HG02759 (cell line): Measurements from ENCODE around the gene TRABD2A.

ENCODE experiments used
- ATAC-seq: cut with Tn5 transposase; IDR thresholded peaks from one replicate; pipeline ENCODE4 v1.9.1; 2021; ENCODE audit warnings: mild to moderate bottlenecking, moderate library complexity; ENCODE audit not compliant: unreplicated experiment

Gene TRABD2A

DNA sequence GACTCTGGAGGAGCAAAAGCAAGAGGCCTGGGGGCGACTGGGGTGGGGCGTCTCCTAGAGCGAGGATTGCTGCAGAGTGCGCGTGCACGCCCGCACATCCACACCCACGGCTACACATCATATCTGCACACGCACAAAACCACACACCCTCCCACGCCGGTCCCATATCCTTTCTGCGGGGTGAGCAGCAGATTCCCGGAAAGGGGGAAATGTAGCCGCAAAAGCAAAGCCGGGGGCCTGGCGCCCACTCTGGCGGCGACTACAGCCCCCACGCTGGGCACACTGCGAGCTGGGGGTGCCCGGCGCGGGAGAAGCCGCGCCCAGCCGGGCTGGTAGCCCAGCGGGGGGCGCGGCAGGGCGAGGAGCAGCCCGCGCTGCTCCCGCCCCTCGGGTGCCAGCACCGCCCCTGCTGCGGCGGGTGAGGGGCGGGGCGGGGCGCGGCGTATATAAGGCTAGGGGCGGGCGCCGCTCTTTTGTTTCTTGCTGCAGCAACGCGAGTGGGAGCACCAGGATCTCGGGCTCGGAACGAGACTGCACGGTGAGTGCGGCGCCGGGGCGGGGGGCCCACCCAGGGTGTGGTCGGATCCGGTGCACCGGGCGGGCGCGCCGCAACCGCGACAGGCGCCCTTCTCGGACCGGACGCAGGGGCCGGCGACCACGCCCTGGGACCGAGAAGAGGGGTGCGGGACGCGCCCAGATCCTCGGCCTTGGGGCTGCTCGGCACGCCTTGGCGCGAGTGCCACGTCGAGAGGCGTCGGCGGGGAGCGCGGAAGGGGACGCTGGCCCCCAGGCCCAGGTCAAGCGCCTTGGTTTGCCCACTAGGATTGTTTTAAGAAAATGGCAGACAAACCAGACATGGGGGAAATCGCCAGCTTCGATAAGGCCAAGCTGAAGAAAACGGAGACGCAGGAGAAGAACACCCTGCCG, 24.6 kb upstream of the TRABD2A start, which contains the start of gene TMSB10:
TMSB10 (plus strand) TSS at position 476 of the 927 bp plus-strand sequence.
- ATAC-seq = peak; percentile 79

DNA sequence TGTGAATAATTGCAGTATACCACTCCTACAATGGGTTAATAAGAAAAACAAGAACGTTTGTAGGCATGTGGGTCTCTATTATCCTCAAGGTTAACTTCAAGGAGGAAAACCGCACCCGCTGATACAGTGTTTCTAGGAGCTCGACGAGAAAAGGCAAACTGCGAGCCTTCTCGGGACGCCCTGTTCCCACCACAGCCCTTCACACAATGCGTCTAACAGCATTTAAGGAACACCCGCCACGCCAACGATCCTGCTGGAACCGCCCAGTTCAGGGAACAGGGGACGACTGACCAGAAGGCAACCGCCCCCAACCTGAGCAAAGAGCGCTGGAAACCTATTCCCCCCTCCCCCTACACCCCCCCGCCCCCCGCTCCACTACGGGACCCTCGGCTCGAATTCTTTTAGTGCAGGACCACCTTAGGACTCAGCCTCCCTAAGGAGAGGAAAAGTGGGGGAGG, 23.9 kb upstream of the TRABD2A start:
- ATAC-seq = no peak

DNA sequence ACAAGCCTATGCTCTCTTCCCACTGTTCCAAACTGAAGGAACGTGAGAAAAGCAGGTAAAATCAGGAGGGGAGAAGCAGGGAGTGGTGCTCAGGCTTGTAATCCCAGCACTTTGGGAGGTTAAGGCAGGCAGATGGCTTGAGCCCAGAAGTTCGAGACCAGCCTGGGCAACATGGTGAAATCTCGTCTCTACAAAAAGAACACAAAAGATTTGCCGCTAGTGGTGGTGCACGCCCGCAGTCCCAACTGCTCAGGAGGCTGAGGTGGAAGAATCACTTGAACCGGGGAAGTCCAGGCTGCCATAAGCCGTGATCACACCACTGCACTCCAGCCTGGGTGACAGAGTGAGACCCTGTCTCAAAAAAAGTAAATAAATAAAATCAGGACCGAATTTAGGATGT, 23.3 kb upstream of the TRABD2A start:
- ATAC-seq = no peak

DNA sequence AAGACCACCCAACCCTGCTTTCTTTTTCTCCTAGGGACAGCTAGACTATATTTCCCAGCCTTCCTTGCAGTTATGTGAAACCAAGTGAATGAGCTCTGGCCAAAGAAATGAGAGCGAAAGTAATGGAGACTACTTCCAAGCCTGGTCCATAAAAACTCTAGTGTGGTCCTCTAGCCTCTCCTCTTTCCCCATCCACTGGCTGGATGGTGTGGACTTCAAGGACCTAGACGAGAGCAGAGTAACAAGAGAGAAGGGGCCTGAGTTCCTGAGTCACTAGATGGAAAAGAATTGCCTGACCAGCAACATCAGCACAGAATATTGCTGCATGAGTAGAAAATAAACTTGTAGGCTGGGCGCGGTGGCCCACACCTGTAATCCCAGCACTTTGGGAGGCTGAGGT, 21.6 kb upstream of the TRABD2A start:
- ATAC-seq = no peak

DNA sequence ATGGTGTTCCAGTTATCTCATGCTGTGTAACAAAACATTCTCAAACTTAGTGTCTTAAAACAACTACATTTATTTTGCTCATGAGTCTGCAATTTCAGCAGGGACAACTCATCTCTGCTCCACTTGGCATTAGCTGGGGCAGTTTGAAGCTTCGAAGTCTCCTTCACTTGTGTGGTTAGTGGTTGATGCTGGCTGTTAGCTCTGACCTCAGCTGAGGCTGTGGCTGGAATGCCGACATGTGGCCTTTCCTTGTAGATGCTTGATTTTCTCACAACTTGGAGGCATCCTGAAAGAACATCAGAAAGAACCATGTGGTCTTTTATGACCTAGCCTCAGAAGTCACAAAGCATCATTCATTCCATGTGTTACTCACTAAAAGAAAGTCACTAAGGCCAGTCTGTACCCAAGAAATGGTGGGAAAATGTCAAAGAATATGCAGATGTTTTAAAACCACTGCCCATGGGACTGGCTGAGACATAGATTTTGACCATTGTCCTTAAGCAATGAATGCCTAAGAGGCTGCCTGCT, 20.8 kb upstream of the TRABD2A start:
- no peak for ATAC-seq

DNA sequence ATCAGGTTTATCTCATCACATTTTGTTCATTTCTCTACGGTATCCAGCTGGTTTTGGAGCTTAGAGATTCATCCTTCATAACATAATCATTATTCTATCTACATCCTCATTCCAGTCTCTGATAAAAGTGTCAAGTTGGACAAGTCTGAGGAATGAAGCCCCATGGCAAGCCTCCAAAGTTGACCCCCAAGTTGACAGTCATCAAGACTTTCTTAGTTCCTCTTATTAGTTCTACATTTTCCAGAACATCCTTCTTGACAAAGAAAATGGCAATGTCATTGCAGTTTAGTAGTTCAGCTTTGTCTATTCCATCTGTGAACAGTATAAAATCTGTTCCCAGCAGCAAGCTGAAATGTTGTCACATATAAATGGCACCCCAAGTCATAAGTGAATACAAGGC, 20.1 kb upstream of the TRABD2A start:
- no peak for ATAC-seq

DNA sequence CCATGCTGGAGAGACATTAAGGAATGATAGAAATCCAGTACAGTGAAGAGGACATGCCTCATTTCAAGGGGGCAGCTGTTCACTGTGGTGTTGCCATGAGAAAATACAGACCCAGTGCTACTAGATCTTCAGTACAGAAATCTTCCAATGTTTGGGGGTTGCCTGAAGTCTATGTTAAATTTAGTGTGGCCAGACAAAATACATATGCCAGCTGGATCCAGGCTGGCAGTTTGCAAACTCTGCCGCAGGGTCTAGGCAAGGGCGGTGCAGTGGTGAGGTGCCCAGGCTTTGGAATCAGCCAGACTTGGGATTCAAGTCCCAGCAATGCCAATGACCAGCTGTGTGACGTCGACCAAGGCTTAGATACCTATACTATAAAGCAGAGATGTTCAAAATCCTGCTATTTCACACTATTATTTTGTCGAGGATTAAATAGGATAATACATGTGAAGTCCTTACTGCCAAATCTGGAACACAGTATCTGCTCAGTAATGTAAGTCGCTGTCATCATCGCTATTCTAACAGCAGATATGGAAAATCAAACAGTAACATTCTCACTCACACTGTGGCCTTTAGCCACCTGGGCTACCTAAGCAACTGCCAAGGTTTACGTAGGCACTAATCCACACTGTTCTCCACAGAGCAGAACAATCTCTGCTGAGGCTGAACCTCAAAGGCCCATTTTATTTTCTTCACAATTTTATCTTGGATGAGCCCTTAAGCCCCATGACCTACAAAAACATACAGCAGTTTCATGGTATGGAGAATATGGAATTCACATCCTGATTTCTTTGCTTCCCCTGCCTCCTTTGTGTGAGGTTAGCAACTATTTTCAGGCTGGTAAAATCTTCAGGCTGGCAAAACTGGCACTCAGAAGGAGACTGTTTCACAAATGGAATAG, 18.7 kb upstream of the TRABD2A start:
- no peak for ATAC-seq

DNA sequence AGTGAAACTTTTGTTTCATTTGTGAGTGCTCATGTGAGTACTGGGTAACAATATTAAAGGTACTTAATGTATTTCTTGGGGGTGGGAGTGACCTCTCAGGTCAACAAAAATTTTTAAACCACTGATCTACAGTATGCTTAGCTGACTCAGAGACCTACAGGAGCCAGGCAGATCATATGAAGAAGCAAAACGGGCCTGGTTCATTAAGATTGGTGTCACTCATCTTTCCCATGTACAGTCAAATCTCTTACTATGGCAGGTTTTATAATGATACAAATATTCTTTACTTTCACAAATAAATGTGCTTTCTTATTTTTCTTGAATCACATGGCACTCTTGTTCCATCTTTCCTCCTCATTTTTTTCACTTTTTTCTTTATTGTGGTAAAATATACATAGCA, 16.9 kb upstream of the TRABD2A start:
- no peak for ATAC-seq

DNA sequence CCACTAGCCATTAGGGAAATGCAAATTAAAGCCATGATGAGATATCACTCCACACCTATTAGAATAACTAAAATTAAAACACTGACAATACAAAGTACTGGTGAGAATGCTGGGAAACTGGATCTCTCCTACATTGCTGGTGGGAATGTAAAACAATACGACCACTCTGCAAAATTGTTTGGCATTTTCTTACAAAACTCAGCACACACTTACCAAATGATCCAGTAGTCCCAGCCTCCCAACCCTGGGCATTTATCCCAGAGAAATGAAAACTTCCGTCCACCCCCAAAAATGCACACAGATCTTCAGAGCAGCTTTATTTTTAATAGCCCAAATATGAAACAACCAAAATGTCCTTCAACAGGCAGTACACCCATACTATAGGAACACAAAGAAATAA, 15.7 kb upstream of the TRABD2A start:
- no peak for ATAC-seq

DNA sequence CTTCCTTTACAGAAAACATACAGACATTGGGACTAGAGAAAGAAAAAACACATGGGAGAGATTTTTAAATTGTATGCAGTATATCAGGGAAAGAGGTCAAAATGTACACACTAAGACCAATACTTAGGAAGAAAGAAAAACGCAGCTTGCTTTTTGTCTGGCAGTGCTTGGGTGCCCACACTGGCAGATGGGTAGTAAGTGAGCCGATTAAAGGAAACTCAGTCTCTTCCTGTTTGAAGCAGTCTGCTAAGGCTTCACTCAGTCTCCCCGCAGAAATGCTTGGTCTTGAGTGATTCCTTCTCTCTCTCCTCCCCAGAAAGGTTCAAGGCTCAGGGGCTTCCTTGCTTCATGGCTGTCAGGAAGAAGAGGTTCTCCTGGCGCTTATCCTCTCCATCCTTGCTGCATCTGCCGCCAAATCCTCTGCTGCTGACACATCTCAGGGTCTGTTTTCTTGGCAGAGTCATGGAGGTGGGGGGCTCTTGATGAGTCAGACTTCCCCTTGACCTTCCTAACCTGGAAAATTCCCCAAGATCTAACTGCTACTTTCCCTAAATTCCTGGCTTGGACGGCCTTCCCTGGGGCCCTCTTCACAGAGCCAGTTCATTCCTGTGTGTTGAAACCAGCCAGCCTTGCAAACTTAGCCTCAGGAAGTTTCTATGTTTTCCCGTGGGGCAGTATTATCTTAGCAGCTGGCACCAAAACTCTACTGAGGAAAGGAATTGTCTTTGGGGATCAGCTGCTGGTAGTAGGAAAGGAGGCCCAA, 14.1 kb upstream of the TRABD2A start:
- peak; percentile 44 for ATAC-seq

DNA sequence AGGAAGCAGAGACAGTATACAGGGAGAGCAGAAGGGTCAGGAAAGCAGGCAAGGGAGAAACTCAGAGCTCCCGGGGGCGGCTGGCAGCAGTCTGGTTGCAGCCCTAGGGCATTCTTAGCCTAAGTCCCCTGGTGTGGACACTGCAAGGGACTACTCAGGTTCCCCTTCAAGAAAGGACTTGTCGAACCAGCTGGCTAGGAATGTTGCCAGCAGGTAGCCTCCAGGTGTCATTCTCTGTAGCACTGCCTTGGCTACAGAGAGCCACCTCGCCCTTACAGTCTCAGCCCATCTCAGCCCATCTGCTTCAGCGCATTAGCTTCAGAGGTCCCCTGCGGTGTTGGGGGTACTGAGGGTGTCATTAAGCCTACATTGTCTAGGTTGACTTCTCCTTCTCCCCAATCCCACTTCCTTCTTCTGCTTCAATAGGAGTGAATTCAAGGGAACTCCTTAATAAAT, 13.3 kb upstream of the TRABD2A start:
- no peak for ATAC-seq

DNA sequence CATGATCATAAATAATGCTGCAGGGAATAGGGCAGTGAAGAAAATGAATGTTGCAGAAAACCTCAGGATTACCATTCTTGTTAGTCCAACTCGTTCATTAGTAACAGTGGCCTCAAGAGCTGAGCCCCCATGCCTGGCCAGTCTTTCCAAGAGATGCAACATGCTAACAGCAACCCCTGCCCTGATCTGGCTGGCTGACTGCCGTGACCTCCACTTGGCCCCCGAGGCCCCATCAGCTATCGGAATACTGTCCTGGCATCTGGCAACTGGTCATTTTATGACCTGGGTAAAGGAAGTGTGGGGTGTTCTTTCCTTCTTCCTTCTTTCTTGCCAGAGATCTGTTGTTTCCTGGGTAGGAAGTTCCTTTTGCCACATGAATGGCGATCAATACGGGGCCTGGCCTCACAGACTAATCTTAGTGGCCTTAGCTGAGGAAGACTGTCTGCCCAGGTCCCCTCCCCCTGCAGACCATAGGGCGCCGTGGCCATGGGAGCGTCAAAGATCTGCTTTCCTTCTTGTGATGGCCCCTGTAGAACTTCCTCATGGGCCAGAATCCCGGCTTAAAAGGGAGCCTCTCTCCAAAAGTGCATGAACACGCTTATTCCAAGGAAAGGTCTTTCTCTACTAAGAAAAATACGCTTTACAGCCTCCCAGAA, 10.6 kb upstream of the TRABD2A start:
- ATAC-seq = no peak

DNA sequence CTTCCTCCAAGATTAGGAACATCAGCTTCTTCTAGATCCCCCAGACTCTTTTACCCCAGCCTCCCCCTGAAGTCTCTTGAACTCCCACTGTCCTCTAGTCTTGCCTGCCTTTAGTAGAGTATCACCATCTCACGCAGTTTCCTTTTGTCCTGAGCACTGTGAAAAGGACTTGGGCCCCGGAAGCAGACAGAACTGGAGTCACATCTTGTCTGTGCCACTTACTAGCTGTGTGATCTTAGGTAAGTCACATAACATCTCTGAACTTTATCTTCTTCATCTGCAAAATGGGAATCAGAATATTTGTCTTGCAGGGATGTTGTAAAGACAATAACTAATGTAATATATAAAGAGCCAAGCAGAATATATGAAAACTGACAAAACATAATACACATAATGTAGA, 8.4 kb upstream of the TRABD2A start:
- ATAC-seq = no peak

DNA sequence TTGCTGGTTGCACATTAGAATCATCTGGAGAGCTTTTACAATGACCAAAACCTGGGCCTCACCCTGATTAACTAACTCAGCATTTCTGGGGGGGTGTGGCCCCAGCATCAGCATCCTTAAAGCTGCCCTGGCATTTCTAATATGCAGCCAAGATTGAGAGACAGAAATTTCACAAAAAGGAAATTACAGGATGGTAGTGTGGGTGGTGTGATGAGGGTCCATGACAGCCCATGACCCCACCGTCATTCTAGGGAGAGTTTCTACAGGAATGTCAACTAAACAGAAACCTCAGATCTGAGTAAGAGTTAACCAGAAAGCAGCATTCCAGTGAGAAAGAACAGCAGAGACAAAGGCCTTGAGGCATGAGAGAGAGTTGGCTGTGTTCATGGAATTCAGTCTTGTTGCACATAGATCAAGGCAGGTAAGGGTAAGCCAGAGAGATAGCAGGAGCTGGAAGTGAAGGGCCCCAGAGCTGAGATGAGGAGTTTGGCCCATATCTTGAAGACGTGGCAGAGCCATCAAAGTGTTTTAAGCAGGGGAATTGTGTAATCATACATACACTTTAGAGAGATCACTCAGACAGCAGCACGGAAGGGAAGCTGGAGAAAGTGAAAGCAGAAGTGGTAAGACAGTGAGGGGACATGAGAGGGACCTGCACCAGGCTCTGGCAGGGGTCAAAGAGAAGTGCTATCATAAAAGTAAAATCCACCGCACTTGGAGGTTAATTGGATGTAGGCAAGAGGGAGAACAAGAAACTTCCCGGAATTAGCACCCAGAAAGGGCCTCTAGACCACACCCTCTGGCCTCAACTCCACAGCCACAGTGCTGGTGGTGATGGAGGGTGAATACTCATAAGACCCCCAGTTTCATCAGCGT, 7.8 kb upstream of the TRABD2A start:
- peak; percentile 99 for ATAC-seq

DNA sequence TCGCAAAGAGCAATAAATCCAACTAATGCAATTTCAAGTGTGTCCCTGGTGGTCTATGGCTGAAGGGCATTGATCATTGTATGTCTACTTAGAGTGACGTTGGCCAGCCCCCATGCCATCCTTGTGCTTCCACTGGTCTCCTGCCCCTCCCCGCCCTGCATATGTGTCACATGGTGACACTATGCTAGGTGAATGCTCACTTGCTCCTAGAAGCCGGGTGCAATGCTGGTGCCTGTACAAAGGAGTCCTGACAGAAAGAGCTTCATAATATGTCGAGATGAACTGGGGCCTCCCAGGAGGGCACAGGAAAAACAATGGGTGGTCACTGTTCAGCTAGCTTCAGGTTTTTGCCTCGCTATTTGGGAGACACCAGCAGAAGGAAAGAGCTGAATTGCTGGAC, 5.9 kb upstream of the TRABD2A start:
- no peak for ATAC-seq

DNA sequence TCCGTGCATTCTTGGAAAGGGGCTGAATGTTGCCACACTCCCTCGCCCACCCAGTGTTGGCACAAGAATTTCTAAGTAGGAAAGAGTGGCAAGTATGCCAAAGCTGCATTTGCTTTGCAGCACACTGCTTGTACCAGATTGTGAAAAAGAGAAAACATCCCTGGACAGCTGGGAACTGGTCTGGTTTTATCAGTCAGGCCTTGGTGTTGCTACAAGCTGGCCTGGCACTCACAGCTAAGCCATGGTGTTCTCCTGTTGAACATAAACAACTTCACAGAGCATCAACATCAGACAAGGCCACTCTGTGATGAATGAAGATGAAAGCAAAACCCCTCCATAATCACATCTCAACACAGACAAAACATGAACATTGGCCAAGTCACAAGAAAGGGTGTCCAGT, 4.2 kb upstream of the TRABD2A start:
- ATAC-seq = no peak

DNA sequence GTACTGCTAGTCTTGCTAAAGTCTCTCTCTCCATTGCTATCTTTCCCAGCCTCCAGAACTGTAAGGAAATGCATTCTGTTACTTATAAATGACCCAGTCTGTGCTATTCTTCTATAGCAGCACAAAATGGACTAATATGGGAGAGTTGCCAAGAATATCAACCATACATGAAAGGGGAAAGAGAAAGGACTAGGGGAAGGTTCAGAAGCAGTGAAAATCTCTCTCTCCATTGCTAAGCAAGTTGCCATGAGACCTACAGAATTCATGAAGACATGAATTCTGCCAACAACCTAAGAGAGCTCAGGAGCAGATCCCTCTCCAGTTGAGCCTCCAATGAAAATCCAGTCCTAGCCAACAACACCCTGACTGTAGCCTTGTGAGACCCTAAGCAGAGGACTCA, 3.6 kb upstream of the TRABD2A start:
- ATAC-seq = no peak

DNA sequence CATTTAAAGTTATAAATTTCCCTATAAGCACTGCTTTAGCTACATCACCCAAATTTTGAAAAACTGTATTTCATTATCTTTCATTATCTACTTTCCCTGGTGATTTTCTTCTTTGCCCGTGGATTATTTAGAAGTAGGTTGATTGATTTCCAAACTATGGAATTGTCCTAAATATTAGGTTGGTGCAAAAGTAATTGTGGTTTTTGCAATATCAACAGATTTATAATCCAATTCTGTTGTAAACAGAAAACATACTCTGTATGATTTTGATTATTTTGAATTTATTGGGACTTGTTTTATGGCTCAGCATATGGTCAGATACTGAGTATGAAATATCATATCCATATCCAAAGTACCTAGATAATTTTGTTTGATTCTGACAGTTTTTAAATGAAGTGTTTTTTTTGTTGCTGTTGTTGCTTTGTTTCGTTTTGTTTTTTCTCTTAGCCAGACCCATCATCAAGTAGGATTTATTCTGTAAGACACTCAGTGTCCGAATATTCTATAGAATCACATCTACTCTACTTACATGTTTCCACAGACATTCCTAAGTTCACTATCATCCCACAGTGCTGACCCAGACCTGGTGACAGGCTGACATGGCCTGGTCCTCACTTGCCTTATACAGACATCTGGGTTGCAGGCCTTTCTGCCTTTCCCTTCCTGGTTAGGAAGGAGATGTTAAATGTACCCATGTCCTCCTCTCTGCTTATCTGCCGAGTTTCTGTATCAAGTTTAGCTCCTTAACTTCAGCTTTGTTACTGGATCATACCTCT, 2.1 kb upstream of the TRABD2A start:
- no peak for ATAC-seq

DNA sequence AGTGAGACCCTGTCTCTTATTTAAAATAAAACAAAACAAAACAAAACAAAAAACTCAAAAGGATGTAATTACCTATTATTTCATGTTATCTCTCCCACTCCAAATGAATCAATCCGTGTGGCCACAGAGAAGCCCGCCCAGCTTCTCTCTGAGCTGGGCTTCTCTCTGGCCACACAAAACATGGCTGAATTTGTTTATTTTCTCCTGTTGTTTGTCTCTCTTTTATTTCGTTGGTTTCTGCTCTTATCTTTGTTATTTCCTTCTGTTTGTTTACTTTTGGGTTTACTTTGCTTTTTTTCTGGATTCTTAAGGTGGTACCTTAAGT, 1.5 kb upstream of the TRABD2A start:
- ATAC-seq = no peak
